ENCODE results near the gene CAMKMT.

DNA sequence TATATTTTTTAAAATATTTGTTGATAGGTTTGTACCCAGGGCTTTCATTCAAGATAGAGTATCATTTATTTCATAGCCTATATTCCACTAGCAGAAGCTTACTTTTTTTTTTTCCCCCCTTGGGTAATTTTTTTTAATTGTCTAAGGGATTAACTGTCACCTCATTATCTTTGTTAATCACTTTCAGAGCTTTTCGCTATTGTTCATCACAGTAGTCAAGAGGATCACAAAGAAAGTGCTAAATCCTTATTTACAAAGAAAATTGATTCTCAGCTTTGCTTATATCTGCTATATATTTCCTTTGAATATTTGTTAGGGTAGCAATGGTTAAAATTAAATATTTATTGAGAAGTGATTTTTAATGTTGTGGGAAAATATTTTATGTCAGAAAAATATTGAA lies 59.0 kb downstream of the CAMKMT start:
- TF ChIP-seq, protein P1, sequence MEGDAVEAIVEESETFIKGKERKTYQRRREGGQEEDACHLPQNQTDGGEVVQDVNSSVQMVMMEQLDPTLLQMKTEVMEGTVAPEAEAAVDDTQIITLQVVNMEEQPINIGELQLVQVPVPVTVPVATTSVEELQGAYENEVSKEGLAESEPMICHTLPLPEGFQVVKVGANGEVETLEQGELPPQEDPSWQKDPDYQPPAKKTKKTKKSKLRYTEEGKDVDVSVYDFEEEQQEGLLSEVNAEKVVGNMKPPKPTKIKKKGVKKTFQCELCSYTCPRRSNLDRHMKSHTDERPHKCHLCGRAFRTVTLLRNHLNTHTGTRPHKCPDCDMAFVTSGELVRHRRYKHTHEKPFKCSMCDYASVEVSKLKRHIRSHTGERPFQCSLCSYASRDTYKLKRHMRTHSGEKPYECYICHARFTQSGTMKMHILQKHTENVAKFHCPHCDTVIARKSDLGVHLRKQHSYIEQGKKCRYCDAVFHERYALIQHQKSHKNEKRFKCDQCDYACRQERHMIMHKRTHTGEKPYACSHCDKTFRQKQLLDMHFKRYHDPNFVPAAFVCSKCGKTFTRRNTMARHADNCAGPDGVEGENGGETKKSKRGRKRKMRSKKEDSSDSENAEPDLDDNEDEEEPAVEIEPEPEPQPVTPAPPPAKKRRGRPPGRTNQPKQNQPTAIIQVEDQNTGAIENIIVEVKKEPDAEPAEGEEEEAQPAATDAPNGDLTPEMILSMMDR (IDR thresholded peaks at IDR 0.05) = no peak
- no peak for TF ChIP-seq EZH2 (IDR thresholded peaks at IDR 0.05; ENCODE audit: borderline replicate concordance, insufficient read depth, low read depth, low read length, poor library complexity, severe bottlenecking)

Measured in B cell (primary cell).